WTC11 (cell line): ENCODE results near the gene CLCN7. TPM values are rescaled to one million over a fixed set of nuclear protein-coding genes. Genes with fewer than 3 reads are reported as not detected.

Experiments
- ATAC-seq: fragments of 200-7000 bp; cut with Tn5 transposase; 2 replicates; pipeline ENCODE4 v1.10.0; 2021; ENCODE audit warnings: mild to moderate bottlenecking, moderate library complexity
- CTCF ChIA-PET: fragments of 300-600 bp; sonication (Branson Sonifier 250); formaldehyde crosslinking; loops from one replicate; lab custom pipeline; 2021; ENCODE audit warnings: antibody characterized with exemption; lab: Charles Lee
- POLR2A ChIA-PET: fragments of 350-600 bp; sonication (Branson Sonifier 250); formaldehyde crosslinking; loops from one replicate; lab custom pipeline; 2021; ENCODE audit warnings: antibody characterized with exemption; lab: Charles Lee
- DNase-seq: peaks from one replicate; pipeline ENCODE4 v3.0.0; 2021; ENCODE audit warnings: low spot score
- H3K27ac Mint-ChIP-seq: 2 replicates; pipeline ENCODE4 v1.8.0; 2021; ENCODE audit warnings: mixed read lengths
- H3K27me3 Mint-ChIP-seq: 2 replicates; pipeline ENCODE4 v1.8.0; 2021; ENCODE audit warnings: low read depth, mild to moderate bottlenecking, moderate library complexity, mixed read lengths
- H3K36me3 Mint-ChIP-seq: 2 replicates; pipeline ENCODE4 v1.8.0; 2021; ENCODE audit warnings: mixed read lengths
- H3K4me1 Mint-ChIP-seq: 2 replicates; pipeline ENCODE4 v1.8.0; 2022; ENCODE audit warnings: mixed read lengths
- H3K4me3 Mint-ChIP-seq: 2 replicates; pipeline ENCODE4 v1.8.0; 2021; ENCODE audit warnings: mild to moderate bottlenecking, moderate library complexity, mixed read lengths
- H3K9me3 Mint-ChIP-seq: 2 replicates; pipeline ENCODE4 v1.8.0; 2021; ENCODE audit warnings: mixed read lengths
- AFF4 ChIP-seq: sonication (generic); formaldehyde crosslinking; IDR thresholded peaks from 2 replicates; pipeline ENCODE4 v1.8.1; 2023; ENCODE audit warnings: mild to moderate bottlenecking, missing genetic modification reagents, borderline replicate concordance
- E2F4 ChIP-seq: sonication (generic); formaldehyde crosslinking; IDR thresholded peaks from 2 replicates; pipeline ENCODE4 v1.8.1; 2022; ENCODE audit warnings: low read depth, mild to moderate bottlenecking, moderate library complexity, missing genetic modification reagents, borderline replicate concordance
- FOXP1 ChIP-seq: sonication (generic); formaldehyde crosslinking; IDR thresholded peaks from 2 replicates; pipeline ENCODE4 v1.8.0; 2022; ENCODE audit warnings: missing genetic modification reagents, mild to moderate bottlenecking, moderate library complexity, borderline replicate concordance
- IRF1 ChIP-seq: sonication (generic); formaldehyde crosslinking; IDR thresholded peaks from 2 replicates; pipeline ENCODE4 v1.8.0; 2023; ENCODE audit warnings: missing genetic modification reagents
- IRF2 ChIP-seq: sonication (generic); formaldehyde crosslinking; IDR thresholded peaks from 2 replicates; pipeline ENCODE4 v1.8.0; 2022; ENCODE audit warnings: low read depth, missing genetic modification reagents, borderline replicate concordance
- NR3C1 ChIP-seq: sonication (generic); formaldehyde crosslinking; conservative IDR thresholded peaks from 2 replicates; pipeline ENCODE4 v1.8.1; 2023; ENCODE audit warnings: low read depth, mild to moderate bottlenecking, missing genetic modification reagents
- RELA ChIP-seq: sonication (generic); formaldehyde crosslinking; IDR thresholded peaks from 2 replicates; pipeline ENCODE4 v1.8.1; 2022; ENCODE audit warnings: missing genetic modification reagents, mild to moderate bottlenecking, borderline replicate concordance
- SMAD4 ChIP-seq: sonication (generic); formaldehyde crosslinking; IDR thresholded peaks from 2 replicates; pipeline ENCODE4 v1.8.0; 2022; ENCODE audit warnings: mild to moderate bottlenecking, missing genetic modification reagents
- TCF7 ChIP-seq: sonication (generic); formaldehyde crosslinking; IDR thresholded peaks from 2 replicates; pipeline ENCODE4 v1.8.0; 2022; ENCODE audit warnings: mild to moderate bottlenecking, low read depth, missing genetic modification reagents, moderate library complexity
- ZBTB21 ChIP-seq: sonication (generic); formaldehyde crosslinking; IDR thresholded peaks from 2 replicates; pipeline ENCODE4 v1.8.1; 2023; ENCODE audit warnings: mild to moderate bottlenecking, missing genetic modification reagents, borderline replicate concordance
- ZNF138 ChIP-seq: sonication (generic); formaldehyde crosslinking; conservative IDR thresholded peaks from 2 replicates; pipeline ENCODE4 v1.8.1; 2022; ENCODE audit warnings: mild to moderate bottlenecking, moderate library complexity, missing genetic modification reagents
- total RNA-seq: library from RNA; stranded (reverse); gene quantifications from 3 replicates; pipeline ENCODE4 v1.2.3, GENCODE V29; 2021
- TF ChIP-seq, protein P1 (sequence below): sonication (generic); formaldehyde crosslinking; IDR thresholded peaks from 2 replicates; pipeline ENCODE4 v1.8.0; 2022; ENCODE audit warnings: mild to moderate bottlenecking, missing genetic modification reagents
- TF ChIP-seq, protein P2 (sequence below): sonication (generic); formaldehyde crosslinking; IDR thresholded peaks from 2 replicates; pipeline ENCODE4 v1.8.0; 2023; ENCODE audit warnings: missing genetic modification reagents, mild to moderate bottlenecking, borderline replicate concordance
- TF ChIP-seq, protein P3 (sequence below): fragments of 200-600 bp; IDR thresholded peaks from 2 replicates; pipeline ENCODE4 v1.8.0; 2022; ENCODE audit warnings: antibody characterized with exemption

The CLCN7 gene
- total RNA-seq, 1 experiment from 2014 or later, result 94.1 TPM

DNA sequence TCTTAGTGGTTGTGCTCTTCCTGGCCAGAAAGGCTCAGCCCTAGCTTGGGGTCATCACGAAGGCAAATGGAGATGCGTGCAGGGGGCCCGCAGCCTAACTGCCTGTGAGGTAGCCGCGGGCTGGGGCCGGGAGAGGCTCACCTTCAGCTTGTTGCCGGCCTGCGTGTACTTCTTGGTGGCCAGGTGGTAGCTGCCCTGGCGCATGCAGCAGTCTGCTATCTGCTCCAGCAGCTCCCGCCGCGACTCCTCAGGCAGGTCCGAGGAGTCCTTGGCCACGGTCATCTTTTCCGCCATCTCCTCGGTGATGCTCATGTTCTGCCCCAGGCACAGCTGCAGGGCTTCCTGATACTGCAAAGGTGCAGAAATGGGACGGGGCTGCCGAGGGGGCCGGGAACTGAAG is 45.6 kb upstream of the CLCN7 start:
- H3K27me3 Mint-ChIP-seq, result no peaks in the 10 kb centered on the region; the same call in 1 of the 2 replicates
- ATAC-seq, result no peak
- ChIA-PET POLR2A (no interaction called here), CTCF (interaction anchor here (0.9 kb wide), 1 partner anchor 9 kb away, joined by 3 read pairs; no protein-coding TSS in a partner anchor)
- H3K27ac Mint-ChIP-seq, result no peak overlapping the region
- TF ChIP-seq IRF2 (CRISPR knock-in tag), result no peak
- no peak for TF ChIP-seq IRF1 (CRISPR knock-in tag)
- no peak for TF ChIP-seq ZNF138 (CRISPR knock-in tag)
- no peak for TF ChIP-seq AFF4 (CRISPR knock-in tag)
- no peak for TF ChIP-seq SMAD4 (CRISPR knock-in tag)
- no peak for TF ChIP-seq NR3C1 (CRISPR knock-in tag)
- no peak for TF ChIP-seq FOXP1 (CRISPR knock-in tag)
- no peak for TF ChIP-seq TCF7 (CRISPR knock-in tag)
- no peak for TF ChIP-seq E2F4 (CRISPR knock-in tag)
- TF ChIP-seq ZBTB21 (CRISPR knock-in tag), result no peak
- TF ChIP-seq, protein P1, sequence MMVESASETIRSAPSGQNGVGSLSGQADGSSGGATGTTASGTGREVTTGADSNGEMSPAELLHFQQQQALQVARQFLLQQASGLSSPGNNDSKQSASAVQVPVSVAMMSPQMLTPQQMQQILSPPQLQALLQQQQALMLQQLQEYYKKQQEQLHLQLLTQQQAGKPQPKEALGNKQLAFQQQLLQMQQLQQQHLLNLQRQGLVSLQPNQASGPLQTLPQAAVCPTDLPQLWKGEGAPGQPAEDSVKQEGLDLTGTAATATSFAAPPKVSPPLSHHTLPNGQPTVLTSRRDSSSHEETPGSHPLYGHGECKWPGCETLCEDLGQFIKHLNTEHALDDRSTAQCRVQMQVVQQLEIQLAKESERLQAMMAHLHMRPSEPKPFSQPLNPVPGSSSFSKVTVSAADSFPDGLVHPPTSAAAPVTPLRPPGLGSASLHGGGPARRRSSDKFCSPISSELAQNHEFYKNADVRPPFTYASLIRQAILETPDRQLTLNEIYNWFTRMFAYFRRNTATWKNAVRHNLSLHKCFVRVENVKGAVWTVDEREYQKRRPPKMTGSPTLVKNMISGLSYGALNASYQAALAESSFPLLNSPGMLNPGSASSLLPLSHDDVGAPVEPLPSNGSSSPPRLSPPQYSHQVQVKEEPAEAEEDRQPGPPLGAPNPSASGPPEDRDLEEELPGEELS (CRISPR knock-in tag), result no peak
- TF ChIP-seq, protein P2, sequence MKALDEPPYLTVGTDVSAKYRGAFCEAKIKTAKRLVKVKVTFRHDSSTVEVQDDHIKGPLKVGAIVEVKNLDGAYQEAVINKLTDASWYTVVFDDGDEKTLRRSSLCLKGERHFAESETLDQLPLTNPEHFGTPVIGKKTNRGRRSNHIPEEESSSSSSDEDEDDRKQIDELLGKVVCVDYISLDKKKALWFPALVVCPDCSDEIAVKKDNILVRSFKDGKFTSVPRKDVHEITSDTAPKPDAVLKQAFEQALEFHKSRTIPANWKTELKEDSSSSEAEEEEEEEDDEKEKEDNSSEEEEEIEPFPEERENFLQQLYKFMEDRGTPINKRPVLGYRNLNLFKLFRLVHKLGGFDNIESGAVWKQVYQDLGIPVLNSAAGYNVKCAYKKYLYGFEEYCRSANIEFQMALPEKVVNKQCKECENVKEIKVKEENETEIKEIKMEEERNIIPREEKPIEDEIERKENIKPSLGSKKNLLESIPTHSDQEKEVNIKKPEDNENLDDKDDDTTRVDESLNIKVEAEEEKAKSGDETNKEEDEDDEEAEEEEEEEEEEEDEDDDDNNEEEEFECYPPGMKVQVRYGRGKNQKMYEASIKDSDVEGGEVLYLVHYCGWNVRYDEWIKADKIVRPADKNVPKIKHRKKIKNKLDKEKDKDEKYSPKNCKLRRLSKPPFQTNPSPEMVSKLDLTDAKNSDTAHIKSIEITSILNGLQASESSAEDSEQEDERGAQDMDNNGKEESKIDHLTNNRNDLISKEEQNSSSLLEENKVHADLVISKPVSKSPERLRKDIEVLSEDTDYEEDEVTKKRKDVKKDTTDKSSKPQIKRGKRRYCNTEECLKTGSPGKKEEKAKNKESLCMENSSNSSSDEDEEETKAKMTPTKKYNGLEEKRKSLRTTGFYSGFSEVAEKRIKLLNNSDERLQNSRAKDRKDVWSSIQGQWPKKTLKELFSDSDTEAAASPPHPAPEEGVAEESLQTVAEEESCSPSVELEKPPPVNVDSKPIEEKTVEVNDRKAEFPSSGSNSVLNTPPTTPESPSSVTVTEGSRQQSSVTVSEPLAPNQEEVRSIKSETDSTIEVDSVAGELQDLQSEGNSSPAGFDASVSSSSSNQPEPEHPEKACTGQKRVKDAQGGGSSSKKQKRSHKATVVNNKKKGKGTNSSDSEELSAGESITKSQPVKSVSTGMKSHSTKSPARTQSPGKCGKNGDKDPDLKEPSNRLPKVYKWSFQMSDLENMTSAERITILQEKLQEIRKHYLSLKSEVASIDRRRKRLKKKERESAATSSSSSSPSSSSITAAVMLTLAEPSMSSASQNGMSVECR (CRISPR knock-in tag), result no peak
- TF ChIP-seq, protein P3, sequence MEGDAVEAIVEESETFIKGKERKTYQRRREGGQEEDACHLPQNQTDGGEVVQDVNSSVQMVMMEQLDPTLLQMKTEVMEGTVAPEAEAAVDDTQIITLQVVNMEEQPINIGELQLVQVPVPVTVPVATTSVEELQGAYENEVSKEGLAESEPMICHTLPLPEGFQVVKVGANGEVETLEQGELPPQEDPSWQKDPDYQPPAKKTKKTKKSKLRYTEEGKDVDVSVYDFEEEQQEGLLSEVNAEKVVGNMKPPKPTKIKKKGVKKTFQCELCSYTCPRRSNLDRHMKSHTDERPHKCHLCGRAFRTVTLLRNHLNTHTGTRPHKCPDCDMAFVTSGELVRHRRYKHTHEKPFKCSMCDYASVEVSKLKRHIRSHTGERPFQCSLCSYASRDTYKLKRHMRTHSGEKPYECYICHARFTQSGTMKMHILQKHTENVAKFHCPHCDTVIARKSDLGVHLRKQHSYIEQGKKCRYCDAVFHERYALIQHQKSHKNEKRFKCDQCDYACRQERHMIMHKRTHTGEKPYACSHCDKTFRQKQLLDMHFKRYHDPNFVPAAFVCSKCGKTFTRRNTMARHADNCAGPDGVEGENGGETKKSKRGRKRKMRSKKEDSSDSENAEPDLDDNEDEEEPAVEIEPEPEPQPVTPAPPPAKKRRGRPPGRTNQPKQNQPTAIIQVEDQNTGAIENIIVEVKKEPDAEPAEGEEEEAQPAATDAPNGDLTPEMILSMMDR, result no peak
- no peak for TF ChIP-seq RELA
- H3K9me3 Mint-ChIP-seq, result peaks cover 5% of the 10 kb centered on the region; the same call in 1 of the 2 replicates
- H3K36me3 Mint-ChIP-seq, result 0 out of 2 replicates have a peak, but pooled peaks cover 1% of the 10 kb centered on the region
- no peak overlapping the region for H3K4me3 Mint-ChIP-seq
- H3K4me1 Mint-ChIP-seq, result no peaks in the 10 kb centered on the region
- DNase-seq, result no peak
